ENCODE measurements around the gene AGAP1.

Gene AGAP1

GRCh38 chr2:235507928-235508327 lies 14.1 kb downstream of the AGAP1 start:
- no peak for DNase-seq (ENCODE audit: low read depth, low spot score)
- no peak overlapping the region for H3K27ac ChIP-seq (ENCODE audit: low read length)
- WGBS (ENCODE audit: insufficient coverage, insufficient read length): no CpG with 5 or more reads among the region's 6 CpGs
- H3K27me3 ChIP-seq (ENCODE audit: control insufficient read depth, insufficient read depth, low read length): no peaks in the 10 kb centered on the region
- no peak overlapping the region for H3K4me3 ChIP-seq (ENCODE audit: low read length)
- H3K36me3 ChIP-seq (ENCODE audit: control insufficient read depth, insufficient read depth, low read length): no peaks in the 10 kb centered on the region
- peaks cover 6% of the 10 kb centered on the region for H3K4me1 ChIP-seq (ENCODE audit: control insufficient read depth, insufficient read depth, low read length)
- no peaks in the 10 kb centered on the region for H3K9me3 ChIP-seq (ENCODE audit: control insufficient read depth, insufficient read depth, low read length)

- no peaks in the 10 kb centered on the region for H3K36me3 ChIP-seq (ENCODE audit: control insufficient read depth, insufficient read depth, low read length)
- WGBS (ENCODE audit: insufficient coverage, insufficient read length): no CpG with 5 or more reads among the region's 26 CpGs
- no peak overlapping the region for H3K27ac ChIP-seq (ENCODE audit: low read length)
- no peaks in the 10 kb centered on the region for H3K27me3 ChIP-seq (ENCODE audit: control insufficient read depth, insufficient read depth, low read length)
- H3K4me1 ChIP-seq (ENCODE audit: control insufficient read depth, insufficient read depth, low read length): peaks cover 3% of the 10 kb centered on the region; the same call in 1 of the 2 replicates
- H3K9me3 ChIP-seq (ENCODE audit: control insufficient read depth, insufficient read depth, low read length): no peaks in the 10 kb centered on the region
- no peak overlapping the region for H3K4me3 ChIP-seq (ENCODE audit: low read length)
- DNase-seq (ENCODE audit: low read depth, low spot score): no peak
Measured at GRCh38 chr2:235508371-235509160, 14.7 kb downstream of the AGAP1 start.

GRCh38 chr2:235510318-235510717 lies 16.5 kb downstream of the AGAP1 start:
- H3K9me3 ChIP-seq (ENCODE audit: control insufficient read depth, insufficient read depth, low read length): no peaks in the 10 kb centered on the region
- H3K27ac ChIP-seq (ENCODE audit: low read length): no peak overlapping the region
- no peak overlapping the region for H3K4me3 ChIP-seq (ENCODE audit: low read length)
- no peaks in the 10 kb centered on the region for H3K36me3 ChIP-seq (ENCODE audit: control insufficient read depth, insufficient read depth, low read length)
- H3K27me3 ChIP-seq (ENCODE audit: control insufficient read depth, insufficient read depth, low read length): no peaks in the 10 kb centered on the region
- no CpG with 5 or more reads among the region's 4 CpGs for WGBS (ENCODE audit: insufficient coverage, insufficient read length)
- no peak for DNase-seq (ENCODE audit: low read depth, low spot score)
- H3K4me1 ChIP-seq (ENCODE audit: control insufficient read depth, insufficient read depth, low read length): peaks cover 2% of the 10 kb centered on the region; the same call in 1 of the 2 replicates

GRCh38 chr2:235511187-235511661 lies 17.4 kb downstream of the AGAP1 start:
- H3K4me3 ChIP-seq (ENCODE audit: low read length): no peak overlapping the region
- H3K4me1 ChIP-seq (ENCODE audit: control insufficient read depth, insufficient read depth, low read length): peaks cover 2% of the 10 kb centered on the region; the same call in 1 of the 2 replicates
- WGBS (ENCODE audit: insufficient coverage, insufficient read length): no CpG with 5 or more reads among the region's 7 CpGs
- H3K27me3 ChIP-seq (ENCODE audit: control insufficient read depth, insufficient read depth, low read length): no peaks in the 10 kb centered on the region
- no peaks in the 10 kb centered on the region for H3K9me3 ChIP-seq (ENCODE audit: control insufficient read depth, insufficient read depth, low read length)
- no peaks in the 10 kb centered on the region for H3K36me3 ChIP-seq (ENCODE audit: control insufficient read depth, insufficient read depth, low read length)
- no peak for DNase-seq (ENCODE audit: low read depth, low spot score)
- no peak overlapping the region for H3K27ac ChIP-seq (ENCODE audit: low read length)

GRCh38 chr2:235511751-235512698 lies 18.2 kb downstream of the AGAP1 start:
- Histone ChIP-seq H3K27me3 (ENCODE audit: control insufficient read depth, insufficient read depth, low read length) (no peaks in the 10 kb centered on the region), H3K4me3 (ENCODE audit: low read length) (no peak overlapping the region), H3K9me3 (ENCODE audit: control insufficient read depth, insufficient read depth, low read length) (no peaks in the 10 kb centered on the region), H3K4me1 (ENCODE audit: control insufficient read depth, insufficient read depth, low read length) (peaks cover 2% of the 10 kb centered on the region; the same call in 1 of the 2 replicates), H3K36me3 (ENCODE audit: control insufficient read depth, insufficient read depth, low read length) (no peaks in the 10 kb centered on the region), H3K27ac (ENCODE audit: low read length) (no peak overlapping the region)
- DNase-seq (ENCODE audit: low read depth, low spot score): no peak
- WGBS (ENCODE audit: insufficient coverage, insufficient read length): 100% methylated on average over 5 of the region's 9 CpGs

DNA sequence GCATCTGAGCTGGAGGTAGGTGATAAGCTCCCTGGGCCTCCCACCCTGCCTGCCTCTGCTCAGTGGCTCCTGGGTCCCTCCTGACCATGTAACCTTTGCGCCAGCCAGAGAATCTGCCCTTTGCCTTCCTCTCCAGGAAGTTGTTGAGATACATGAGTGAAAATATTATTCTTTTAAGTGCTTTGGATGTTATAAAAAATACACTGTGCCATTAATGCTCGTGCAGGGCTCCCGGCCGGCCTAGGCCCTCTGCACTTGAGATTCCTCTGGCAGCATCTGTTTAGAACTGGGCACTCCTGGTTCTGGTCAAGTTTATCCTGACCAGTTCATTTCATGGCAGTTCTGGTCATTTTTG lies 18.8 kb downstream of the AGAP1 start:
- Histone ChIP-seq H3K27me3 (ENCODE audit: control insufficient read depth, insufficient read depth, low read length) (no peaks in the 10 kb centered on the region), H3K9me3 (ENCODE audit: control insufficient read depth, insufficient read depth, low read length) (no peaks in the 10 kb centered on the region), H3K27ac (ENCODE audit: low read length) (no peak overlapping the region), H3K36me3 (ENCODE audit: control insufficient read depth, insufficient read depth, low read length) (no peaks in the 10 kb centered on the region), H3K4me3 (ENCODE audit: low read length) (no peak overlapping the region), H3K4me1 (ENCODE audit: control insufficient read depth, insufficient read depth, low read length) (peaks cover 4% of the 10 kb centered on the region; the same call in 1 of the 2 replicates)
- DNase-seq (ENCODE audit: low read depth, low spot score): no peak
- WGBS (ENCODE audit: insufficient coverage, insufficient read length): no CpG with 5 or more reads among the region's 4 CpGs

DNA sequence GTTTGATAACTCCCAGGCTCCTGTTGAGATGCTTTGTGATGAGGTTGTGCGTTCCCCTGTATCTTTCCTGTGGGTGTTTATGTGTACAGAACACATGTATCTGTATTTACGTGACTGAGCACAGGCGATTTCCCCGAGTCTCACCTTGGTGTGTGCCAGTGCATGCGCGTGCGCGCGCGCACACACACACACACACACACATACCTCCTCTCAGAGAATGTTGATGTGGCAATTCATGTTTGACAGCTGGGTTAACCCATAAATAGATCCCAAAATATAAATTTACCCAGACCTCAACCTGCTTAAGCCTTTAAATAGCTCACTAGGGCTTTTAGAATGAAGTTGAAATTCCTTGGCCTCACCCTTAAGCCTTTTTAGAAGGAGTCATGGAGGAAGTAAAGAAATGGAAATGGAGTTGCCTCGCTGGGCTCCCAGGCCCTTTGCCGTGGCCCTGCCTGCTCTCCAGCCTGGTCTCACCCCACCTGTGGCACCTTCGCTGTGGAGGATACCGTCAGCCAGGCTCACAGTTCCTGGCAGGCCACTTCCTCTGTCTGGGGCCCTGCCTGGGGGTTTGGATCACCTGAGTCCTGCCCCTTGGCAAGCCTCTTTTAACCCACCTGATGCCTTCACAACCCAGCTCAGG lies 20.3 kb downstream of the AGAP1 start:
- Histone ChIP-seq H3K27me3 (ENCODE audit: control insufficient read depth, insufficient read depth, low read length) (no peaks in the 10 kb centered on the region), H3K27ac (ENCODE audit: low read length) (no peak overlapping the region), H3K9me3 (ENCODE audit: control insufficient read depth, insufficient read depth, low read length) (no peaks in the 10 kb centered on the region), H3K4me1 (ENCODE audit: control insufficient read depth, insufficient read depth, low read length) (peaks cover 4% of the 10 kb centered on the region; the same call in 1 of the 2 replicates), H3K4me3 (ENCODE audit: low read length) (no peak overlapping the region), H3K36me3 (ENCODE audit: control insufficient read depth, insufficient read depth, low read length) (no peaks in the 10 kb centered on the region)
- no CpG with 5 or more reads among the region's 14 CpGs for WGBS (ENCODE audit: insufficient coverage, insufficient read length)
- DNase-seq (ENCODE audit: low read depth, low spot score): no peak

GRCh38 chr2:235514627-235515363 lies 21.0 kb downstream of the AGAP1 start:
- no peaks in the 10 kb centered on the region for H3K27me3 ChIP-seq (ENCODE audit: control insufficient read depth, insufficient read depth, low read length)
- no peaks in the 10 kb centered on the region for H3K9me3 ChIP-seq (ENCODE audit: control insufficient read depth, insufficient read depth, low read length)
- peaks cover 4% of the 10 kb centered on the region; the same call in 1 of the 2 replicates for H3K4me1 ChIP-seq (ENCODE audit: control insufficient read depth, insufficient read depth, low read length)
- H3K4me3 ChIP-seq (ENCODE audit: low read length): no peak overlapping the region
- H3K27ac ChIP-seq (ENCODE audit: low read length): no peak overlapping the region
- WGBS (ENCODE audit: insufficient coverage, insufficient read length): no CpG with 5 or more reads among the region's 10 CpGs
- no peak for DNase-seq (ENCODE audit: low read depth, low spot score)
- no peaks in the 10 kb centered on the region for H3K36me3 ChIP-seq (ENCODE audit: control insufficient read depth, insufficient read depth, low read length)

DNA sequence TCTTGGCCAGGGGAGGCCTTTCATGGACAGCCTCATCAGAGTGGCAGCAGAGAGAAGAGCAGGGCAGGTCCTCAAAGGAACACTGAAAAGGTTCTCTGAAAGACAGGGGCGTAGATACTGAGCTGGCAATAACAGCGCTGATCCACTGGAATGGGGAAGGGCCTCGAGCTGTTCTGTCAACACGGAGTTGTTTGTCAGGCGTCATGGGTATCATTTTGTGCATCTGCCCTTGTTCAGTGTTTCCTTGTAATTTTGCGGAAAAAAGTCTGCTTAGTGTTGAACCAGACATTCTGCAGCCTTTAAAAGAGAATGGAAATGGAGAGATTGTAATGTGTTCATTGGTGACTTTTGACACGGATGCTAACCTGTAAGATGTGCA lies 21.5 kb downstream of the AGAP1 start:
- Histone ChIP-seq H3K36me3 (ENCODE audit: control insufficient read depth, insufficient read depth, low read length) (no peaks in the 10 kb centered on the region), H3K4me1 (ENCODE audit: control insufficient read depth, insufficient read depth, low read length) (peaks cover 4% of the 10 kb centered on the region; the same call in 1 of the 2 replicates), H3K4me3 (ENCODE audit: low read length) (no peak overlapping the region), H3K9me3 (ENCODE audit: control insufficient read depth, insufficient read depth, low read length) (no peaks in the 10 kb centered on the region), H3K27me3 (ENCODE audit: control insufficient read depth, insufficient read depth, low read length) (no peaks in the 10 kb centered on the region), H3K27ac (ENCODE audit: low read length) (no peak overlapping the region)
- WGBS (ENCODE audit: insufficient coverage, insufficient read length): no CpG with 5 or more reads among the region's 7 CpGs
- DNase-seq (ENCODE audit: low read depth, low spot score): no peak

Data from iPS DF 6.9 (cell line).